ENCODE data around the gene ANKRD55.
"Not testable (repeated sequence)": the region's sequence is repeated elsewhere in the genome, so short reads cannot be mapped to it uniquely, and the experiment has no call there.

ANKRD55 gene

DNA sequence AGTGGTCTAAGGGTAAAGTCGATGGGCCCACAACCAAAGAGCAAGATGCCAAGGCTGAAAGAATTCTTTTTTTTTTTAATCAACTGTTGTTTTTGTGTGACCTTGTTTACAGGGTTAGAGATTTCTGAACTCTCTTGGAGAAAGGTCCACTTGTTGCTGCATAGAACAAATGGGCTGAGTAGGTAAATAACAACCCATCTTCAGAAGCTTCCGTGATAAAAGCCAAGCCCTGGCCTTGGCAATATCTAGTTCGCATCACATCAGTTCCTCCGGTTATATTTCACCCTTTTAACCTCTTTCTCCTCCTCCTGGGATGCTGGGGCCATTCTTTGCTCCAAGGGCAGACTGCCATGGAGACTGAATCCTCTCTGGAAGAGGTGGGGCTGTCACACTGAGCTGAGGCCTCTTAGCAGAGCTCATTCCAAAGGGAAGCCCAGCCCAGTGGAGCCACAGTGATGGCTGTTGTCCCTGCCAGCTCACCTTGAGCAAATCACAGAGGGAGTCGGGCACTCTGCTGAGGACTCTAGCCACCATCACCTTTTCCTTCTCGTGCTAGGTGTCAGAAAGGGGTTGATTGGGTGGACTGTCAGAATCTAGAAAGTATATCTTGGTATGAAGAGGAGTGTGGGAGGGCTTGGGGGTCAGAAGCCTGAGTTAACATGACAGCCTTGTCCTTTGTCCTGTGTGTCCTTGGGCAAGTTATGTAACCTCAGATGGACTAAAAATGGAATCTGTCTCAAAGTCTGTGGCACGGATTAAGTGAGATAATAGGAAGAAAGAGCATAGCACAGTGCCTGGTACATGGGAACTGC is 17.9 kb downstream of the ANKRD55 start:
- peaks cover 4% of the 10 kb centered on the region for H3K36me3 Mint-ChIP-seq (ENCODE audit: low read depth)
- H3K27me3 Mint-ChIP-seq (ENCODE audit: low read depth, poor library complexity), result peaks cover under 1% of the 10 kb centered on the region
- TF ChIP-seq, protein P1, sequence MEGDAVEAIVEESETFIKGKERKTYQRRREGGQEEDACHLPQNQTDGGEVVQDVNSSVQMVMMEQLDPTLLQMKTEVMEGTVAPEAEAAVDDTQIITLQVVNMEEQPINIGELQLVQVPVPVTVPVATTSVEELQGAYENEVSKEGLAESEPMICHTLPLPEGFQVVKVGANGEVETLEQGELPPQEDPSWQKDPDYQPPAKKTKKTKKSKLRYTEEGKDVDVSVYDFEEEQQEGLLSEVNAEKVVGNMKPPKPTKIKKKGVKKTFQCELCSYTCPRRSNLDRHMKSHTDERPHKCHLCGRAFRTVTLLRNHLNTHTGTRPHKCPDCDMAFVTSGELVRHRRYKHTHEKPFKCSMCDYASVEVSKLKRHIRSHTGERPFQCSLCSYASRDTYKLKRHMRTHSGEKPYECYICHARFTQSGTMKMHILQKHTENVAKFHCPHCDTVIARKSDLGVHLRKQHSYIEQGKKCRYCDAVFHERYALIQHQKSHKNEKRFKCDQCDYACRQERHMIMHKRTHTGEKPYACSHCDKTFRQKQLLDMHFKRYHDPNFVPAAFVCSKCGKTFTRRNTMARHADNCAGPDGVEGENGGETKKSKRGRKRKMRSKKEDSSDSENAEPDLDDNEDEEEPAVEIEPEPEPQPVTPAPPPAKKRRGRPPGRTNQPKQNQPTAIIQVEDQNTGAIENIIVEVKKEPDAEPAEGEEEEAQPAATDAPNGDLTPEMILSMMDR (IDR thresholded peaks at IDR 0.05), result no peak
- DNase-seq, result no peak
- H3K27ac Mint-ChIP-seq, result no peak overlapping the region
- H3K4me3 Mint-ChIP-seq, result no peak overlapping the region
- peaks cover 10% of the 10 kb centered on the region for H3K4me1 Mint-ChIP-seq
- peaks cover 45% of the 10 kb centered on the region for H3K9me3 Mint-ChIP-seq

DNA sequence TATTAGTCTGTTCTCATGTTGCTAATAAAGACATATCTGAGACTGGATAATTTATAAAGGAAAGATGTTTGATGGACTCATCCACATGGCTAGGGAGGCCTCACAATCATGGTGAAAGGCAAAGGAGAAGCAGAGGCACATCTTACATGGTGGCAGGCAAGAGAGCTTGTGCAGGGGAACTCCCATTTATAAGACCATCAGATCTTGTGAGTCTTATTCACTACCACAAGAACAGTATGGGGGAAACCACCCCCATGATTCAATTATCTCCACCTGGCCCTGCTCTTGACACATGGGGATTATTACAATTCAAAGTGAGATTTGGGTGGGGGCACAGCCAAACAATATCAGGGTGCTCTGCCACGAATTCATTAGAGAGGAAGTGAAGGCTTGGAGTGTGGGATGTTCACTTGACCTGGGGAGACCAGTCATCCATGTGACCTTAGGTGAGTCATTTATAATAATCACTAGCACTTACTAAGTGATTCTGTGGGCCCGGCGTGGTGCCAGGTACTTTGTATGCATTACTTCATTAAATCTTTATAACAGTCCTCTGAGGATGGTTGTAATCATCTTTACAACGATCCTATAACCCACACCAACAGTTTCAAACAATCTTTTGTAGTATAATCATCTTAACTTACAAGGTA is 19.1 kb downstream of the ANKRD55 start:
- peaks cover 38% of the 10 kb centered on the region for H3K9me3 Mint-ChIP-seq
- not testable (repeated sequence) for H3K36me3 Mint-ChIP-seq (ENCODE audit: low read depth); H3K27ac Mint-ChIP-seq; H3K27me3 Mint-ChIP-seq (ENCODE audit: low read depth, poor library complexity); H3K4me3 Mint-ChIP-seq; H3K4me1 Mint-ChIP-seq; DNase-seq

- H3K4me1 Mint-ChIP-seq, result peaks cover 10% of the 10 kb centered on the region
- no peak overlapping the region for H3K4me3 Mint-ChIP-seq
- no peaks in the 10 kb centered on the region for H3K36me3 Mint-ChIP-seq (ENCODE audit: low read depth)
- no peak for DNase-seq
- H3K9me3 Mint-ChIP-seq, result peaks cover 23% of the 10 kb centered on the region
- no peak overlapping the region for H3K27ac Mint-ChIP-seq
- TF ChIP-seq, protein P1 (IDR thresholded peaks at IDR 0.05), result no peak
- peaks cover 4% of the 10 kb centered on the region for H3K27me3 Mint-ChIP-seq (ENCODE audit: low read depth, poor library complexity)
Observed at GRCh38 chr5:56212130-56212879, 20.8 kb downstream of the ANKRD55 start.

DNA sequence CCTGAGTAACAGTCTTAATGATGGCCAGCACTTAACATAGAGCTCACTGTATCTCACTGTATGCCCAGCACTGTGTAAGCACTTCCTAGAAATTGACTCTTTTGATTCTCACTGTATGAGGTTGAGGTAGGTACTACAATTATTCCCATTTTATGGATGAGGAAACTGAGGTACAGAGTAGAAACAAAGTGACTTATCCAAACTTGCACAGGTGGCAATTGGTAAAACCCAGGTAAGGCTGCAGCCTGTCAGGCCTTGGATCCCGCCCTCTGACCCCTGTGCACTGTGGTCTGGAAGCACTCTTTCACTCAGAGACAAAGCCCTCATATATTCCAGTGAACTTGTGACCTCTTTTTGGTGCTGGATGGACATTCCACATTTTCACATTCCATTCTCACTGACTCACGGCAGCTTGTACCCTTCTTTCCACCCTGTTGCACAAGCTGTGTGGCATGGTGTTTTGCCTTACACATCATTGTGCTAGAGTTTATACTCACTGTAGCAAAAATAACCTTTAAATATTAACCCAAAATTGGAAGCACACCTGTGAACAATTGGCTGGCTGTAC is 21.7 kb downstream of the ANKRD55 start:
- Mint-ChIP-seq H3K27me3 (ENCODE audit: low read depth, poor library complexity) (peaks cover 4% of the 10 kb centered on the region), H3K9me3 (peaks cover 14% of the 10 kb centered on the region), H3K4me1 (peaks cover 10% of the 10 kb centered on the region), H3K4me3 (no peak overlapping the region), H3K36me3 (ENCODE audit: low read depth) (no peaks in the 10 kb centered on the region), H3K27ac (no peak overlapping the region)
- TF ChIP-seq, protein P1 (IDR thresholded peaks at IDR 0.05), result no peak
- DNase-seq, result peak; percentile 25

DNA sequence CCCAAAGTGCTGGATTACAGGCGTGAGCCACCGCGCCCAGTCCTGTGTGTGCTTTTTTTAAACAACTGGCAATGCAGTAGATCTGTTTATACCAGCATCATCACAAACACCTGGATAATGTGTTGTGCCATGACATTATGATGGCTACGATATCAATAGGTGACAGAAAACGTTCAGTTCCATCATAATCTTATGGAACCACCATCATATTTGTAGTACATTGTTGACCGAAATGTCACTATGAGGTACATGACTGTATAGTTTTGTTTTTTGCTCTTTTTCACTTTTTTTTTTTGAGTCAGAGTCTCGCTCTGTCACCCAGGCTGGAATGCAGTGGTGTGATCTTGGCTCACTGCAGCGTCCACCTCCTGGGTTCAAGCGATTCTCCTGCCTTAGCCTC is 24.4 kb downstream of the ANKRD55 start:
- no peak for DNase-seq
- peaks cover 15% of the 10 kb centered on the region for H3K9me3 Mint-ChIP-seq
- TF ChIP-seq, protein P1 (IDR thresholded peaks at IDR 0.05), result no peak
- H3K27me3 Mint-ChIP-seq (ENCODE audit: low read depth, poor library complexity), result peaks cover 4% of the 10 kb centered on the region
- no peak overlapping the region for H3K27ac Mint-ChIP-seq
- peaks cover 10% of the 10 kb centered on the region for H3K4me1 Mint-ChIP-seq
- no peaks in the 10 kb centered on the region for H3K36me3 Mint-ChIP-seq (ENCODE audit: low read depth)
- no peak overlapping the region for H3K4me3 Mint-ChIP-seq

DNA sequence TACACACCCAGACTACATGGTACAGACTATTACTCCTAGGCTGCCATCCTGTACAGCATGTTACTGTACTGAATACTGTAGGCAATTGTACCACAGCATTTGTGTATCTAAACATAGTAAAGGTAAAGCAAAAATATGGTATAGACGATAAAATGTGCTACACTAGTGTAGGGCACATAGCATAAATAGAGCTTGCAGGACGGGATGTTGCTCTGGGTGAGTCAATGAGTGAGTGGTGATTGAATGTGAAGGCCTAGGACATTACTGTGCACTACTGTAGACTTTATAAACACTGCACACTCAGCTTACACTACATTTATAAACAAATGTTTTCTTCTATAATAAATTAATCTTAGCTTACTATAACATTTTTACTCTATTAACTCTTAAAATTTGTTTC is 25.6 kb downstream of the ANKRD55 start:
- H3K36me3 Mint-ChIP-seq (ENCODE audit: low read depth), result no peaks in the 10 kb centered on the region
- TF ChIP-seq, protein P1 (IDR thresholded peaks at IDR 0.05), result no peak

More for the DNA sequence above, 25.6 kb downstream of the ANKRD55 start:
- DNase-seq, result no peak
- Mint-ChIP-seq H3K4me1 (peaks cover 10% of the 10 kb centered on the region), H3K9me3 (peaks cover 10% of the 10 kb centered on the region), H3K4me3 (no peak overlapping the region), H3K27ac (no peak overlapping the region), H3K27me3 (ENCODE audit: low read depth, poor library complexity) (peaks cover 4% of the 10 kb centered on the region)
